Endothelial cell of umbilical vein (primary cell): Measurements from ENCODE around the gene VPS35. TPM values are rescaled to one million over a fixed set of nuclear protein-coding genes. Genes with fewer than 3 reads are reported as not detected.

Experiments used
- BruUV-seq: library from RNA; stranded (reverse); fragments of 400-500 nt; replicated peaks from 2 replicates; lab custom pipeline; 2021; lab: Mats Ljungman, UMichigan
- CTCF ChIA-PET: fragments of 300-600, 350-600 bp; sonication (Branson Sonifier 250); formaldehyde crosslinking; loops from one replicate; lab custom pipeline; 2021; ENCODE audit warnings: antibody characterized with exemption, inconsistent platforms; lab: Charles Lee
- POLR2A ChIA-PET: fragments of 300-600, 350-600 bp; sonication (Branson Sonifier 250); formaldehyde crosslinking; loops from one replicate; lab custom pipeline; 2021; ENCODE audit warnings: antibody characterized with exemption, inconsistent platforms; lab: Charles Lee
- DNase-seq: peaks from one replicate; pipeline ENCODE4 v3.0.0-alpha.2; 2011; ENCODE audit warnings: low read depth, low spot score
- FAIRE-seq: peaks from 2 replicates; lab custom pipeline; 2011; peaks lifted over from hg19 to GRCh38; lab: Jason Lieb, UNC
- H2AFZ ChIP-seq: 2 replicates; pipeline ENCODE4 v1.6.0; 2012; ENCODE audit warnings: low read depth, low read length, control low read depth, inconsistent platforms
- H3K27ac ChIP-seq: 2 replicates; pipeline ENCODE4 v1.5.1; 2011; ENCODE audit warnings: low read depth, mild to moderate bottlenecking, control low read depth, low read length, moderate library complexity; ENCODE audit not compliant: insufficient read depth
- H3K27me3 ChIP-seq, 2 experiments: 2 replicates each; pipeline versions ENCODE4 v1.6.0 to v1.6.1; 2011; ENCODE audit warnings: low read length in 2 of 2, mixed read lengths in 1 of 2; ENCODE audit not compliant: control insufficient read depth in 2 of 2, insufficient read depth in 2 of 2
- H3K36me3 ChIP-seq, 2 experiments: 2 replicates in 1 of 2; 3 replicates in 1 of 2; pipeline ENCODE4 v1.5.1; 2011; ENCODE audit warnings: low read length in 2 of 2, mild to moderate bottlenecking in 1 of 2, moderate library complexity in 1 of 2; ENCODE audit not compliant: control insufficient read depth in 2 of 2, insufficient read depth in 2 of 2; ENCODE audit errors: extremely low read depth in 1 of 2
- H3K4me1 ChIP-seq: 3 replicates; pipeline ENCODE4 v1.5.1; 2011; ENCODE audit warnings: mild to moderate bottlenecking, low read length; ENCODE audit not compliant: control insufficient read depth, insufficient read depth; ENCODE audit errors: extremely low read depth
- H3K4me2 ChIP-seq: 2 replicates; pipeline ENCODE4 v1.6.1; 2011; ENCODE audit warnings: low read length, control low read depth, mixed read lengths; ENCODE audit not compliant: insufficient read depth
- H3K4me3 ChIP-seq, 3 experiments: fragments of 200-600 bp in 1 of 3; sonication (generic), shearing (Covaris generic) in 1 of 3; replicated peaks in 1 of 3; 2 replicates each; pipeline ENCODE4 v1.5.1; 2011 to 2016; ENCODE audit warnings: control low read depth in 3 of 3, low read length in 3 of 3, mild to moderate bottlenecking in 2 of 3, inconsistent platforms in 1 of 3, low read depth in 1 of 3, moderate library complexity in 1 of 3; ENCODE audit not compliant: insufficient read depth in 1 of 3
- H3K79me2 ChIP-seq: 2 replicates; pipeline ENCODE4 v1.6.0; 2012; ENCODE audit warnings: low read length, inconsistent platforms; ENCODE audit not compliant: control insufficient read depth, insufficient read depth
- H3K9ac ChIP-seq: replicated peaks from 2 replicates; pipeline ENCODE3; 2011; ENCODE audit warnings: low read length, control low read depth; ENCODE audit not compliant: insufficient read depth; ENCODE audit errors: extremely low read depth
- H3K9me1 ChIP-seq: replicated peaks from 3 replicates; pipeline ENCODE4 v1.6.0; 2011; ENCODE audit warnings: mild to moderate bottlenecking, low read length; ENCODE audit not compliant: control insufficient read depth, insufficient read depth; ENCODE audit errors: extremely low read depth
- H3K9me3 ChIP-seq: replicated peaks from 2 replicates; pipeline ENCODE4 v1.5.1; 2012; ENCODE audit warnings: low read length, inconsistent platforms; ENCODE audit not compliant: control insufficient read depth, insufficient read depth
- H4K20me1 ChIP-seq: replicated peaks from 2 replicates; pipeline ENCODE3; 2011; ENCODE audit warnings: mild to moderate bottlenecking, low read length; ENCODE audit not compliant: control insufficient read depth, insufficient read depth; ENCODE audit errors: extremely low read depth
- EZH2 ChIP-seq: IDR thresholded peaks from 2 replicates; pipeline ENCODE4 v1.6.1; 2012; ENCODE audit warnings: borderline replicate concordance, low read depth, mild to moderate bottlenecking, moderate library complexity, low read length, inconsistent platforms; ENCODE audit not compliant: severe bottlenecking
- FOS ChIP-seq: IDR thresholded peaks from 2 replicates; pipeline ENCODE4 v1.6.1; 2011; ENCODE audit warnings: mild to moderate bottlenecking, low read length, moderate library complexity, borderline replicate concordance; ENCODE audit not compliant: insufficient read depth
- GATA2 ChIP-seq: IDR thresholded peaks from 2 replicates; pipeline ENCODE4 v1.7.0; 2011; ENCODE audit warnings: low read depth, mild to moderate bottlenecking, moderate library complexity, mixed read lengths, low read length; ENCODE audit not compliant: insufficient read length, insufficient read depth
- JUN ChIP-seq: IDR thresholded peaks from 2 replicates; pipeline ENCODE4 v1.6.1; 2011; ENCODE audit warnings: borderline replicate concordance, low read depth; ENCODE audit not compliant: insufficient read length, insufficient read depth
- MYC ChIP-seq: IDR thresholded peaks from one replicate; pipeline ENCODE4 v1.6.1; 2011; ENCODE audit warnings: mild to moderate bottlenecking, low read depth, low read length
- POLR2A ChIP-seq: IDR thresholded peaks from 2 replicates; pipeline ENCODE4 v1.6.1; 2012; ENCODE audit warnings: low read depth, mild to moderate bottlenecking, control low read depth, low read length
- POLR2AphosphoS5 ChIP-seq: IDR thresholded peaks from 2 replicates; pipeline ENCODE4 v1.6.1; 2012; ENCODE audit warnings: low read depth, mild to moderate bottlenecking, control low read depth, low read length, moderate library complexity; ENCODE audit not compliant: insufficient read depth
- dilution Hi-C: fragments of 300-500 bp; cut with MboI; formaldehyde crosslinking; loops from one replicate; pipeline ENCODE4 v1.15.0; 2019; ENCODE audit warnings: low sequenced_read_pairs; ENCODE audit not compliant: extremely low pct_ligation_motif_present
- intact Hi-C: fragments of 100-400 bp; cut with micrococcal nuclease; formaldehyde crosslinking; loops from one replicate; pipeline ENCODE4 v1.10.0; 2022
- polyA plus RNA-seq, 4 experiments: library from polyadenylated mRNA; depleted of rRNA in 3 of 4; stranded (reverse) in 3 of 4; unstranded in 1 of 4; fragments of >200 nt; gene quantifications; 2 replicates each; pipeline versions ENCODE4 v1.2.1 to v1.2.3, GENCODE V29; 2011 to 2012; ENCODE audit warnings: missing spikeins in 1 of 4
- total RNA-seq: library from RNA; stranded (reverse); gene quantifications from 2 replicates; pipeline ENCODE4 v1.2.3, GENCODE V29; 2021
- TF ChIP-seq, protein P1 (sequence below), 2 donors: IDR thresholded peaks; 1 replicate in 1 of 2; 2 replicates in 1 of 2; pipeline ENCODE4 v1.5.1; 2011; ENCODE audit warnings: low read length in 2 of 2, mild to moderate bottlenecking in 2 of 2, moderate library complexity in 2 of 2, control low read depth in 1 of 2, inconsistent platforms in 1 of 2, low read depth in 1 of 2; ENCODE audit not compliant: insufficient read depth in 1 of 2; ENCODE audit errors: extremely low read depth in 1 of 2
- TF ChIP-seq, protein P2 (sequence below): IDR thresholded peaks from 2 replicates; pipeline ENCODE4 v1.6.1; 2011; ENCODE audit not compliant: insufficient read depth, insufficient read length

Gene VPS35
- total and polyA plus RNA-seq, 2 donors (not counting 3 experiments of a cell fraction or from before 2014, with no cell fraction given): 19.7 to 102 TPM

DNA sequence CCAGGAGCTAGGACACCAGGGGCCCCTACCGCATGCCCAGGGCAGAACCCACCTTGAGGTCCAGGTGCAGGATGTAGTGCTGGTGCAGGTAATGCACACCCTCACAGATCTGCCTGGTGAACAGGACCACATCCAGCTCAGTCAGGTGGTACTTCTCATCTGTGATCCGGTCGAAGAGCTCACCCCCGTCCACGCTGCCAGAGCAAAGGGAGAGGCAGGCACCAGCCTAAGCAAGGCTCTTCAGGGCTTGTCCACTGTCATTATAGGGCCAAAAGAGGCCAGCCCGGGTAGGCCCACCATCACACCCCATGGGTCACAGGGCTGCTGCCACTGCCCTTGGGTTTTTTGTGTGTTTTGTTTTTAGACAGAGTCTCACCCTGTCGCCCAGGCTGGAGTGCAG, 38.2 kb upstream of the VPS35 start:
- Histone ChIP-seq H3K4me3 (no peak overlapping the region), H3K27me3 (no peaks in the 10 kb centered on the region), H3K27ac (no peak overlapping the region), H3K4me2 (no peak overlapping the region), H3K9ac (no peak overlapping the region), H3K9me3 (no peaks in the 10 kb centered on the region), H3K9me1 (no peaks in the 10 kb centered on the region), H2AFZ (no peak overlapping the region), H3K36me3 (no peaks in the 10 kb centered on the region), H3K79me2 (no peaks in the 10 kb centered on the region), H4K20me1 (no peaks in the 10 kb centered on the region), H3K4me1 (no peaks in the 10 kb centered on the region)
- dilution Hi-C loops: no loop called here
- TF ChIP-seq GATA2 (no peak), JUN (no peak), EZH2 (no peak), FOS (no peak), POLR2AphosphoS5 (no peak), MYC (no peak), POLR2A (no peak)
- TF ChIP-seq, protein P1, sequence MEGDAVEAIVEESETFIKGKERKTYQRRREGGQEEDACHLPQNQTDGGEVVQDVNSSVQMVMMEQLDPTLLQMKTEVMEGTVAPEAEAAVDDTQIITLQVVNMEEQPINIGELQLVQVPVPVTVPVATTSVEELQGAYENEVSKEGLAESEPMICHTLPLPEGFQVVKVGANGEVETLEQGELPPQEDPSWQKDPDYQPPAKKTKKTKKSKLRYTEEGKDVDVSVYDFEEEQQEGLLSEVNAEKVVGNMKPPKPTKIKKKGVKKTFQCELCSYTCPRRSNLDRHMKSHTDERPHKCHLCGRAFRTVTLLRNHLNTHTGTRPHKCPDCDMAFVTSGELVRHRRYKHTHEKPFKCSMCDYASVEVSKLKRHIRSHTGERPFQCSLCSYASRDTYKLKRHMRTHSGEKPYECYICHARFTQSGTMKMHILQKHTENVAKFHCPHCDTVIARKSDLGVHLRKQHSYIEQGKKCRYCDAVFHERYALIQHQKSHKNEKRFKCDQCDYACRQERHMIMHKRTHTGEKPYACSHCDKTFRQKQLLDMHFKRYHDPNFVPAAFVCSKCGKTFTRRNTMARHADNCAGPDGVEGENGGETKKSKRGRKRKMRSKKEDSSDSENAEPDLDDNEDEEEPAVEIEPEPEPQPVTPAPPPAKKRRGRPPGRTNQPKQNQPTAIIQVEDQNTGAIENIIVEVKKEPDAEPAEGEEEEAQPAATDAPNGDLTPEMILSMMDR (IDR thresholded peaks at IDR 0.05; ENCODE audit: extremely low read depth in 1 of 2, insufficient read depth in 1 of 2, low read depth in 1 of 2, low read length in 2 of 2): no peak
- TF ChIP-seq, protein P2, sequence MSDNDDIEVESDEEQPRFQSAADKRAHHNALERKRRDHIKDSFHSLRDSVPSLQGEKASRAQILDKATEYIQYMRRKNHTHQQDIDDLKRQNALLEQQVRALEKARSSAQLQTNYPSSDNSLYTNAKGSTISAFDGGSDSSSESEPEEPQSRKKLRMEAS: no peak
- intact Hi-C loops: no loop called here
- FAIRE-seq (no peak), DNase-seq (no peak)
- ChIA-PET CTCF (no interaction called here), POLR2A (no interaction called here)
- BruUV-seq: no TSS peak
